SU-DHL-6 (cell line): Measurements from ENCODE around the gene RASD2.

Experiments
- EZH2phosphoT487 ChIP-seq: fragments of 200-600 bp; sonication (generic), shearing (Covaris generic); conservative IDR thresholded peaks from 2 replicates; pipeline ENCODE4 v1.6.1; 2018; ENCODE audit warnings: mild to moderate bottlenecking, antibody characterized with exemption, low read length, moderate library complexity, mixed read lengths
- TF ChIP-seq, protein P1 (sequence below): fragments of 200-600 bp; sonication (generic); IDR thresholded peaks from one replicate; pipeline ENCODE4 v1.5.1; 2017; ENCODE audit warnings: antibody characterized with exemption, mild to moderate bottlenecking, low read length, moderate library complexity; ENCODE audit not compliant: insufficient read depth, poor library complexity, severe bottlenecking

DNA sequence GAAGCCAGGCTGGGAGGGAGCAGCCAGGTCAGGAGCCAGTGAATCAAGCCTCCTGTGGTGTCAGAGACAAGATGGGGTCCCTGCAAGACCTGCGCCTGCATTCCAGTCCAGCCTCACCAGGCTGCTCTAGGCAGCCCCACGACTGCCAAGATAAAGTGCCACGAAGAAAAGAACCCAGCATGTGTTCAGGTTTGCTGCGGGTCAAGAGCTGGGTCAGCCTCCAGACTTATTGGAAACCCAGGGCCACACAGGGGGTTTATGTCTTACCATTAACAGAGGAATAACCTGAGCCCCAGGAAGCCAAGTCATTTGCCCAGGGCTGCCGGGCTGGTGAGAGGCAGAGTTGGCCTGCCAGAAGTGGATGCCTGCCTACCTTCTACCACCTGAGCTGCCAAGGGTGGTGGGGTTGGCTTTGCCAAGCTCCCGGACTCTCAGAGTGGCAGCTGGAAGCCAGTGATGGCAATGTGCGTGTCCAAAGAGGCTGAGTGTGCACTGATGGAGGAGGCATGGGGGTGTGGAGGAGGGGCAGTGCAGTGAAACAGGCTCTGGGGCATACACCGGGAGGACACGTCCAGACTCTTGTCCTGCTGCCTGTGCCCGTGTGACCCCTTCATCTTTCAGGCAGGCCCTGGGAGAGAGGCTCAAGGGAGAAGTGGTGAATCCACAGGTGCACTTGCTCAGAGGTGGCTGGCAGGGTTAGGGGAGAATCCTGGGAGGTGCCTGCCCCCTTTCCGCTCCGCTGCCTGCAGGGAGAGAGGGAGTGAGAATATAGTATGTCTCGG is 1.7 kb downstream of the RASD2 start:
- TF ChIP-seq, protein P1, sequence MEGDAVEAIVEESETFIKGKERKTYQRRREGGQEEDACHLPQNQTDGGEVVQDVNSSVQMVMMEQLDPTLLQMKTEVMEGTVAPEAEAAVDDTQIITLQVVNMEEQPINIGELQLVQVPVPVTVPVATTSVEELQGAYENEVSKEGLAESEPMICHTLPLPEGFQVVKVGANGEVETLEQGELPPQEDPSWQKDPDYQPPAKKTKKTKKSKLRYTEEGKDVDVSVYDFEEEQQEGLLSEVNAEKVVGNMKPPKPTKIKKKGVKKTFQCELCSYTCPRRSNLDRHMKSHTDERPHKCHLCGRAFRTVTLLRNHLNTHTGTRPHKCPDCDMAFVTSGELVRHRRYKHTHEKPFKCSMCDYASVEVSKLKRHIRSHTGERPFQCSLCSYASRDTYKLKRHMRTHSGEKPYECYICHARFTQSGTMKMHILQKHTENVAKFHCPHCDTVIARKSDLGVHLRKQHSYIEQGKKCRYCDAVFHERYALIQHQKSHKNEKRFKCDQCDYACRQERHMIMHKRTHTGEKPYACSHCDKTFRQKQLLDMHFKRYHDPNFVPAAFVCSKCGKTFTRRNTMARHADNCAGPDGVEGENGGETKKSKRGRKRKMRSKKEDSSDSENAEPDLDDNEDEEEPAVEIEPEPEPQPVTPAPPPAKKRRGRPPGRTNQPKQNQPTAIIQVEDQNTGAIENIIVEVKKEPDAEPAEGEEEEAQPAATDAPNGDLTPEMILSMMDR: no peak
- no peak for TF ChIP-seq EZH2phosphoT487
